Astrocyte (in vitro differentiated cells and primary cell): ENCODE results near the gene CLEC3B. TPM values are rescaled to one million over a fixed set of nuclear protein-coding genes. Genes with fewer than 3 reads are reported as not detected.

Experiments
- DNase-seq: peaks from one replicate; pipeline ENCODE4 v3.0.0-alpha.2; 2010; ENCODE audit warnings: low read depth
- FAIRE-seq: peaks from 2 replicates; lab custom pipeline; 2011; peaks lifted over from hg19 to GRCh38; lab: Jason Lieb, UNC
- H2AFZ ChIP-seq: 2 replicates; pipeline ENCODE4 v1.6.0; 2012; ENCODE audit warnings: low read depth, low read length, inconsistent platforms
- H3K27ac ChIP-seq: 2 replicates; pipeline ENCODE4 v1.5.1; 2011; ENCODE audit warnings: low read depth, low read length, inconsistent platforms
- H3K27me3 ChIP-seq: 2 replicates; pipeline ENCODE4 v1.6.0; 2011; ENCODE audit warnings: low read length, inconsistent platforms; ENCODE audit not compliant: insufficient read depth
- H3K36me3 ChIP-seq: 2 replicates; pipeline ENCODE4 v1.5.1; 2011; ENCODE audit warnings: low read length, inconsistent platforms; ENCODE audit not compliant: insufficient read depth
- H3K4me1 ChIP-seq: 2 replicates; pipeline ENCODE4 v1.5.1; 2011; ENCODE audit warnings: low read length, inconsistent platforms; ENCODE audit not compliant: insufficient read depth
- H3K4me2 ChIP-seq: 2 replicates; pipeline ENCODE4 v1.6.0; 2012; ENCODE audit warnings: low read length, inconsistent platforms
- H3K4me3 ChIP-seq: 2 replicates; pipeline ENCODE4 v1.5.1; 2011; ENCODE audit warnings: low read depth, mild to moderate bottlenecking, low read length, inconsistent platforms; ENCODE audit not compliant: insufficient read depth
- H3K79me2 ChIP-seq: 2 replicates; pipeline ENCODE4 v1.6.0; 2012; ENCODE audit warnings: mild to moderate bottlenecking, low read length, inconsistent platforms; ENCODE audit not compliant: insufficient read depth
- H3K9ac ChIP-seq: 2 replicates; pipeline ENCODE4 v1.6.0; 2012; ENCODE audit warnings: mild to moderate bottlenecking, low read length, inconsistent platforms
- H3K9me3 ChIP-seq: 2 replicates; pipeline ENCODE4 v1.5.1; 2012; ENCODE audit warnings: low read depth, mild to moderate bottlenecking, low read length, inconsistent platforms; ENCODE audit not compliant: insufficient read depth
- H4K20me1 ChIP-seq: 2 replicates; pipeline ENCODE4 v1.6.0; 2012; ENCODE audit warnings: low read length, inconsistent platforms; ENCODE audit not compliant: insufficient read depth
- H3K27ac Mint-ChIP-seq: one replicate; pipeline ENCODE4 v1.8.0; 2021; ENCODE audit warnings: mild to moderate bottlenecking, mixed read lengths; ENCODE audit not compliant: unreplicated experiment
- H3K27me3 Mint-ChIP-seq: one replicate; pipeline ENCODE4 v1.8.0; 2021; ENCODE audit warnings: low read depth, mixed read lengths; ENCODE audit not compliant: unreplicated experiment
- H3K36me3 Mint-ChIP-seq: one replicate; pipeline ENCODE4 v1.8.0; 2021; ENCODE audit warnings: low read depth, mixed read lengths; ENCODE audit not compliant: unreplicated experiment
- H3K4me1 Mint-ChIP-seq: one replicate; pipeline ENCODE4 v1.8.0; 2021; ENCODE audit warnings: low read depth, mixed read lengths; ENCODE audit not compliant: unreplicated experiment
- H3K4me3 Mint-ChIP-seq: one replicate; pipeline ENCODE4 v1.8.0; 2021; ENCODE audit warnings: mild to moderate bottlenecking, moderate library complexity, mixed read lengths; ENCODE audit not compliant: unreplicated experiment
- H3K9me3 Mint-ChIP-seq: one replicate; pipeline ENCODE4 v1.8.0; 2021; ENCODE audit warnings: mild to moderate bottlenecking, mixed read lengths; ENCODE audit not compliant: unreplicated experiment
- EZH2 ChIP-seq: IDR thresholded peaks from 2 replicates; pipeline ENCODE4 v1.6.1; 2012; ENCODE audit warnings: mild to moderate bottlenecking, low read length, inconsistent platforms; ENCODE audit not compliant: insufficient read depth
- total RNA-seq: library from RNA; stranded (reverse); gene quantifications from 2 replicates; pipeline ENCODE4 v1.2.1, GENCODE V29; 2021
- TF ChIP-seq, protein P1 (sequence below): IDR thresholded peaks from 2 replicates; pipeline ENCODE4 v1.5.1; 2011; ENCODE audit warnings: low read depth, mild to moderate bottlenecking, inconsistent platforms, low read length, moderate library complexity; ENCODE audit not compliant: insufficient read depth

CLEC3B gene
- total RNA-seq, 1 donor from 2014 or later: 0.32 TPM

DNA sequence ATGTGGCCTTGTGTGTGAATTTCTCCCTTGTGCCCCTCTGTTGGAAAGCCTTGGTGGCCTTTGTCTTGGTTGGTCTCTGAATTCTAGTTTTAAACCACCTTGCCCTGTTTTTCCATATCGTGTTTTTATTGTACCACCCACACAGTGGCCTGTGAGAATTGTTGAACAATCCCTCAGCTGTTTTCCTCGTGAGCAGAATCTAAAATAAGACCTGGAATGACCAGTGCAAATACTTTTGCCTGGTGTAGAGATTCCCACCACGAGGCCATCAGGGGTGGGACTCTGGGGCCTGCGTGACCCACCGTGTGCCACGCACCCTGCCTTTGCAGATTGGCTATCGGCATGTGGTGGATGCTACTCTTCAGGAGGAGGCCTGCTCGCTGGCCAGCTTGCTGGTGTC lies 19.0 kb upstream of the CLEC3B start:
- no peak overlapping the region for H3K4me2 ChIP-seq
- DNase-seq (no peak), FAIRE-seq (no peak)
- H3K4me3 ChIP-seq: no peak overlapping the region
- no peak overlapping the region for H3K4me3 Mint-ChIP-seq
- no peaks in the 10 kb centered on the region for H3K27me3 ChIP-seq
- H3K27ac ChIP-seq: no peak overlapping the region
- peaks cover 6% of the 10 kb centered on the region for H4K20me1 ChIP-seq
- H3K79me2 ChIP-seq: no peaks in the 10 kb centered on the region
- H2AFZ ChIP-seq: no peak overlapping the region
- H3K4me1 Mint-ChIP-seq: peaks cover 21% of the 10 kb centered on the region
- TF ChIP-seq, protein P1, sequence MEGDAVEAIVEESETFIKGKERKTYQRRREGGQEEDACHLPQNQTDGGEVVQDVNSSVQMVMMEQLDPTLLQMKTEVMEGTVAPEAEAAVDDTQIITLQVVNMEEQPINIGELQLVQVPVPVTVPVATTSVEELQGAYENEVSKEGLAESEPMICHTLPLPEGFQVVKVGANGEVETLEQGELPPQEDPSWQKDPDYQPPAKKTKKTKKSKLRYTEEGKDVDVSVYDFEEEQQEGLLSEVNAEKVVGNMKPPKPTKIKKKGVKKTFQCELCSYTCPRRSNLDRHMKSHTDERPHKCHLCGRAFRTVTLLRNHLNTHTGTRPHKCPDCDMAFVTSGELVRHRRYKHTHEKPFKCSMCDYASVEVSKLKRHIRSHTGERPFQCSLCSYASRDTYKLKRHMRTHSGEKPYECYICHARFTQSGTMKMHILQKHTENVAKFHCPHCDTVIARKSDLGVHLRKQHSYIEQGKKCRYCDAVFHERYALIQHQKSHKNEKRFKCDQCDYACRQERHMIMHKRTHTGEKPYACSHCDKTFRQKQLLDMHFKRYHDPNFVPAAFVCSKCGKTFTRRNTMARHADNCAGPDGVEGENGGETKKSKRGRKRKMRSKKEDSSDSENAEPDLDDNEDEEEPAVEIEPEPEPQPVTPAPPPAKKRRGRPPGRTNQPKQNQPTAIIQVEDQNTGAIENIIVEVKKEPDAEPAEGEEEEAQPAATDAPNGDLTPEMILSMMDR: no peak
- TF ChIP-seq EZH2: no peak
- H3K36me3 Mint-ChIP-seq: peaks cover 31% of the 10 kb centered on the region
- no peaks in the 10 kb centered on the region for H3K27me3 Mint-ChIP-seq
- peaks cover 27% of the 10 kb centered on the region for H3K36me3 ChIP-seq
- no peak overlapping the region for H3K9ac ChIP-seq
- no peaks in the 10 kb centered on the region for H3K9me3 ChIP-seq
- peaks cover 6% of the 10 kb centered on the region for H3K9me3 Mint-ChIP-seq
- H3K27ac Mint-ChIP-seq: no peak overlapping the region
- peaks cover 17% of the 10 kb centered on the region for H3K4me1 ChIP-seq

DNA sequence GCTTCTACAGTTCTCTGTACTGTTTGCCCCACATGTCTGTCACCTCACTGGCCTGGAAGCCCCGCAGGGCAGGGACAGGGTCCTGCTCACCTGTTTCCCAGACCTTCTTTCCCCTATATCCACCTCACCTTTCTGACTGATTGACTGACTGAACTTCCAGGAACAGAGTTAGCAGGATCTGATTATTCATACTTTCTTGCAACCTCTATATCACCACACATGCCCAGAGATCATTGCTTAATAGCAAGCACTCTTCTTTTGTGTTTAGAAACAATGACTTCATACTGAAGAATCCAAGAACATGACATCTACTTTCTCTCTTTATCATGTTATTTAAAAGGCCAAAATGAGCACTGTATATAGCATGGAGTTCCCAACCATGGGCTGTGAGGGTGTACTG lies 18.0 kb upstream of the CLEC3B start:
- H3K4me1 Mint-ChIP-seq: peaks cover 32% of the 10 kb centered on the region
- H3K4me2 ChIP-seq: no peak overlapping the region
- peak; percentile 36 for DNase-seq

DNA sequence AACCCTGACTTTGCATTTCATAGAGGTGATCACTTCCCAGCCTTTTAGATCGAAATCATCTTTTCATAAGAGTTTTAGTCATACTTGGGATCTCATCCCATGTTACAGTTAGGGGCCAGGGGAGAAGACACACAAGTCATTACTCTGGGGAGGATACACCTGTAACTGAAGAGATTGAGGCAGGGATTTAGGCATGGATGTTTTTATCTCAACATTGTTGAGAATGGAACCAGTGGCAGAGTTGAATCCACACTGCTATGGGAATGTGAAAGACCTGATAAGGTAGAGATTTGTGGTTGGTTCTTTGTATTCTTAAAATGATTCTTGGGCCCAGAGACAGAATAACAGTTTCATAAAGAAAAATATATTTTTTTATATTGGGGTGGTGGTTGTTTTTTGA lies 16.2 kb upstream of the CLEC3B start:
- FAIRE-seq: no peak
- H3K27me3 ChIP-seq: no peaks in the 10 kb centered on the region
- H3K79me2 ChIP-seq: no peaks in the 10 kb centered on the region
- H3K27me3 Mint-ChIP-seq: no peaks in the 10 kb centered on the region
- H3K27ac ChIP-seq: no peak overlapping the region
- no peak overlapping the region for H3K27ac Mint-ChIP-seq
- H3K4me2 ChIP-seq: no peak overlapping the region
- peaks cover 16% of the 10 kb centered on the region for H3K36me3 ChIP-seq
- no peak overlapping the region for H2AFZ ChIP-seq
- peaks cover 27% of the 10 kb centered on the region for H3K36me3 Mint-ChIP-seq
- H3K9me3 Mint-ChIP-seq: peaks cover under 1% of the 10 kb centered on the region
- TF ChIP-seq, protein P1: no peak
- no peak for TF ChIP-seq EZH2
- no peak overlapping the region for H3K9ac ChIP-seq
- no peak for DNase-seq
- peaks cover 3% of the 10 kb centered on the region for H4K20me1 ChIP-seq
- H3K4me1 ChIP-seq: peaks cover 26% of the 10 kb centered on the region
- H3K4me3 ChIP-seq: no peak overlapping the region
- no peaks in the 10 kb centered on the region for H3K9me3 ChIP-seq
- H3K4me1 Mint-ChIP-seq: peaks cover 33% of the 10 kb centered on the region
- no peak overlapping the region for H3K4me3 Mint-ChIP-seq

More for the DNA sequence above, 18.0 kb upstream of the CLEC3B start:
- H3K9me3 ChIP-seq: no peaks in the 10 kb centered on the region
- no peaks in the 10 kb centered on the region for H3K27me3 Mint-ChIP-seq
- peaks cover 6% of the 10 kb centered on the region for H3K9me3 Mint-ChIP-seq
- no peak overlapping the region for H3K4me3 Mint-ChIP-seq
- H3K4me3 ChIP-seq: no peak overlapping the region
- H4K20me1 ChIP-seq: peaks cover 3% of the 10 kb centered on the region
- FAIRE-seq: peak; percentile 20
- no peaks in the 10 kb centered on the region for H3K27me3 ChIP-seq
- H3K9ac ChIP-seq: no peak overlapping the region
- no peak overlapping the region for H3K27ac ChIP-seq
- no peaks in the 10 kb centered on the region for H3K79me2 ChIP-seq
- no peak overlapping the region for H3K27ac Mint-ChIP-seq
- H3K4me1 ChIP-seq: peaks cover 26% of the 10 kb centered on the region
- H3K36me3 ChIP-seq: peaks cover 22% of the 10 kb centered on the region
- peaks cover 35% of the 10 kb centered on the region for H3K36me3 Mint-ChIP-seq
- TF ChIP-seq, protein P1: no peak
- no peak for TF ChIP-seq EZH2
- H2AFZ ChIP-seq: no peak overlapping the region
